Kasumi-1 (cell line): Measurements from ENCODE around the gene CDK8.

ENCODE experiments used
- DNase-seq, 2 experiments: peaks; one replicate each; lab custom pipeline; 2025; lab: John Stamatoyannopoulos, UW

CDK8 gene

DNA sequence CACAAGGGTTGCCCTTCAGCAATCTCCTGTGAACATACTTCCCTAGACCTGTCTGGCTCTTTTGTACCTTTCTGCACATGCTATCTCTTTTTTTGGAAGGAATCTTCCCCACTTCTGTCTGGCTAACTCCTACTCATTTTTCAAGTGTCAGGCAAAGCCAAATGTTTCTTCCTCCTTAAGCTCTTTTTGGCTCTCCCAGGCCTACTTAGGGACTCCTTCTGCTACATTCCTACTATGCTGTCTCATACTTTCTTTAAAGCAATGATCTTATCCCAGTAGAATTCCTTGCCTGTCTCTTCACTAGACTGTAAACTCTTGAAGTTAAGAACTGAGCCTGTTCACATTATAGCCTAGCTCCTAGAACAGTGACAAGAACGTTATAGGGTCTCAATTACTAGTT is 188.6 kb downstream of the CDK8 start:
- no peak for DNase-seq

- no peak for DNase-seq
Observed at GRCh38 chr13:26445092-26445491, 191.2 kb downstream of the CDK8 start.

DNA sequence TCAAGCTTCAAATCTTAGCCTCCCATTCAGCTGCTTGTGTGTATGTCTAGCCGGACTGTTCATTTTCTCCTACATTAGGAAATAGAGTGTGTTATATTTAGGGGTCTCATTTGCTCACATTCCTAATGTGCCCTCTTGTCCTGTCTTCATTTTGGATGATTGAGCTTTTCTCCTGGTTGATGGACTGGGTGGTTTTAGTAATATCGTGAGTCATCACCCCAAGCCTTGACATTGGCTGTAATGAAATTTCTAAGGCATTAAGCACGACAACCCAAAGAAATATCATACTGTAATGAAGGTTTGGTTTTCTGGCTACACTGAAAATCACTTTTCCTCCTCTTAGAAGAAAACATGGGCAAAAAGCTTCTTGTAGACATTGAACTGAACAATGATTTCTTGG is 192.8 kb downstream of the CDK8 start:
- DNase-seq: no peak

DNA sequence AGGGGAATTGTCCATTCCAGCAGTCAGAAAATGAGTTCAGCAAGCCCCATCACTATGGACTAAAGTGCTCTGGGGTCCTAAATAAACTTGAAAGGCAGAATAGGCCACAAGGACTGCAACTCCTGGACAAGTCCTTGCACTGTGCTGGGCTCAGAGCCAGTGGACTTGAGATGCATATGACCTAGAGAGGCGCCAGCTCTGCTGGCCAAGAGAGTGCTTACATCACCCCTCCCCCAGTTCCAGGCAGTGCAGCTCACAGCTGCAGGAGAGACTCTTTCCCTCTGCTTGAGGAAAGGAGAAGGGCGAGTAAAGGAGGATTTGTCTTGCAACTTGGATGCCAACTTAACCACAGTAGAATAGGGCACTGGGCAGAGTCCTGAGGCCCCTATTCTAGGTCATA is 194.1 kb downstream of the CDK8 start:
- no peak for DNase-seq

DNA sequence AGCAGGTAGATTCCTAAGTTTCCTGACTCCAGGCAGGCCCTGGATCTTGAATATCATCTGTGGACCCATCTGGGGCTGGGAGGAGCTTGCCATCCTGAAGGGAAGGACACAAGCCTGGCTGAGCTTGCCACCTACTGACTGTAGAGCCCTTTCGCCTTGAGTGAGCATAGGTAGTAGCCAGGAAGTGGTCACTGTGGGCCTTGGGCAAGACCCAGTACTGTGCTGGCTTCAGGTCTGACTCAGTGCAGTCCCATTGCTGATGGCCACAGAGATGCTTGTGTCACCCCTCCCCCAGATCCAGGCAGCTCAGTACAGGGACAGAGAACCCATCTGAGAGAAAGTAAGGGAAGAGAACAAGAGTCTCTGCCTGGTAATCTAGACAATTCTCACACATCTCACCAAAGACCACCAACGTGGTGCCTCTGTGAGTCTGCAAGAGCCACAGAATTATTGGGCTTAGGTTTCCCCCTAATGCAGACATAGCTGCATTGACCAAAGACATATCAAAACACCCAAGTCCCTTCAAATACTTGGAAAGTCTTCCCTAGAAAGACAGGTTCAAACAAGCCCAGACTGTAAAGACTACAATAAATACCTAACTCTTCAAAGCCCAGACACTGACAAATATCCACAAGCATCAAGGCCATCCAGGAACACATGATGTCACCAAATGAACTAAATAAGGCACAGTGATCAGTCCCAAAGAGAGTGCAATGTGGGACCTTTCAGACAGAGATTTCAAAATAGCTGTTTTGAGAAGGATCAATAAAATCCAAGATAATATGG is 195.3 kb downstream of the CDK8 start:
- DNase-seq: no peak
